ENCODE data around the gene F8.

Gene F8

GRCh38 chrX:154813801-154814200 lies 208.7 kb downstream of the F8 start:
- DNase-seq (ENCODE audit: low spot score), result no peak

- no peak for DNase-seq (ENCODE audit: low spot score)
Measured at GRCh38 chrX:154812341-154813101, 210.0 kb downstream of the F8 start.

DNA sequence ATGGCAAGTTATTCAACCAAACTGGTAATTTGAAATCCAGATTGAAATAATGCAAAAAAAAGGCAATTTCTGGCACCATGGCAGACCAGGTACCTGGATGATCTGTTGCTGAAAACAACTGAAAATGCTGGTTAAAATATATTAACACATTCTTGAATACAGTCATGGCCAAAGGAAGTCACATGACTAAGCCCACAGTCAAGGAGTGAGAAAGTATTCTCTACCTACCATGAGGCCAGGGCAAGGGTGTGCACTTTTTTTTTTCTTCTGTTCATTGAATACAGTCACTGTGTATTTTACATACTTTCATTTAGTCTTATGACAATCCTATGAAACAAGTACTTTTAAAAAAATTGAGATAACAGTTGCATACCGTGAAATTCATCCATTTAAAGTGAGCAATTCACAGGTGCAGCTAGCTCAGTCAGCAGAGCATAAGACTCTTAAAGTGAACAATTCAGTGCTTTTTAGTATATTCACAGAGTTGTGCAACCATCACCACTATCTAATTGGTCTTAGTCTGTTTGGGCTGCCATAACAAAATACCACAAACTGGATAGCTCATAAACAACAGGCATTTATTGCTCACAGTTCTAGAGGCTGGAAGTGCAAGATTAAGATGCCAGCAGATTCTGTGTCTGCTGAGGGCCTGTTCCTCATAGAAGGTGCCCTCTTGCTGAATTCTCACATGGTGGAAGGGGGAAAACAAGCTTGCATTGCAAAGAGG lies 212.4 kb downstream of the F8 start:
- DNase-seq (ENCODE audit: low spot score), result no peak

DNA sequence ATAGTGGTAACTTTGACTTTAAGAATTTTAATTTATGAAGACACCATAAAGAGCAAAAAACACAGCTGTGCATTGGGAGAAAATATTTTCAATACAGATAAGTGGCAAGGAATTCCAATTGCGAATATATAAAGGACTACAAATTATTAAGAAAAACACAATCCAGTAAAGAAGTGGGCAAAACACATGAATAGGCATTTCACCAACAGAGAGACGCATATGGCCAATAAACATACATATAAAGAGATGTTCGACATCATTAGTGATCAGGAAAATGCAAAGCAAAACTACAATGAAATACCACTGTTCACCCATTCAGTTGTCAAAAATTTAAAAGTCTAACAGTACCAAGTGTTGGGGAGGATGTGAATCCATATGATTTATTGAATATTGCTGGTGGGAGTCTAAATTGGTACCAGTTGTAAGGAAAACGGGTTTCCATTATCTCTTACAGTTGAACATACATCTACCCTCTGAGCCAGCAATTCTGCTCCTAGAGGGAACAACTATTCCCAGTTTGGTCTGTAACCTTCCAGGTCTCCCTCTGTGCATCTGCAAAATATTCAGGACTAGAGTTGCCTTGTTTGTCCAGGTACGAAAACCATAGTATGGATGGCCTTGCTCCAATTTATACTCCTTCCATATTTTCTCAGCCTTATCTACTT lies 215.6 kb downstream of the F8 start:
- no peak for DNase-seq (ENCODE audit: low spot score)

GRCh38 chrX:154805696-154806091 lies 216.8 kb downstream of the F8 start:
- DNase-seq (ENCODE audit: low spot score), result no peak

- peak; percentile 74 for DNase-seq (ENCODE audit: low spot score)
Measured at GRCh38 chrX:154804957-154805695, 217.4 kb downstream of the F8 start, which contains the start of gene MPP1. Gene MPP1 (minus strand): TSS chrX:154805485. CDS start chrX:154805373, 112 bp downstream.

GRCh38 chrX:154804261-154804956 lies 218.1 kb downstream of the F8 start:
- no peak for DNase-seq (ENCODE audit: low spot score)

DNA sequence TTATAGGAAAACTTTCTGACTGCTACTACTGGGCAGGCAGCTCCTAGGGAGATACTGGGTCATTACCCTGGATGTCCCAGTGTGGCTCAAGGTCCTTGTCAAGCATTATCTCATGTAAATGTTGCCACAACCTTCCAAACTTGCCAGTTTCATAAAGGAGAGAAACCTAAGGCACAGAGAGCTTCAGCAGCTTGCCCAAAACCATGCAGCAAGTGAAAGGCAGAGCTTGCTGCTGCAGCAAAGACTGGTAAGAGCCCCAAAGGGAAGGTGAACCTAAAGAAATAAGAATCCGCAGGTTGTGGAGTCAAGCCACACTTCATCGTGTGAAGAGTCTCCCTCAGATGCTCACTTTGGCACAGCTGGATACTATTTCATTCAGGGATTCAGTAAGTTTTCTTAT lies 219.6 kb downstream of the F8 start:
- DNase-seq (ENCODE audit: low spot score), result no peak

DNA sequence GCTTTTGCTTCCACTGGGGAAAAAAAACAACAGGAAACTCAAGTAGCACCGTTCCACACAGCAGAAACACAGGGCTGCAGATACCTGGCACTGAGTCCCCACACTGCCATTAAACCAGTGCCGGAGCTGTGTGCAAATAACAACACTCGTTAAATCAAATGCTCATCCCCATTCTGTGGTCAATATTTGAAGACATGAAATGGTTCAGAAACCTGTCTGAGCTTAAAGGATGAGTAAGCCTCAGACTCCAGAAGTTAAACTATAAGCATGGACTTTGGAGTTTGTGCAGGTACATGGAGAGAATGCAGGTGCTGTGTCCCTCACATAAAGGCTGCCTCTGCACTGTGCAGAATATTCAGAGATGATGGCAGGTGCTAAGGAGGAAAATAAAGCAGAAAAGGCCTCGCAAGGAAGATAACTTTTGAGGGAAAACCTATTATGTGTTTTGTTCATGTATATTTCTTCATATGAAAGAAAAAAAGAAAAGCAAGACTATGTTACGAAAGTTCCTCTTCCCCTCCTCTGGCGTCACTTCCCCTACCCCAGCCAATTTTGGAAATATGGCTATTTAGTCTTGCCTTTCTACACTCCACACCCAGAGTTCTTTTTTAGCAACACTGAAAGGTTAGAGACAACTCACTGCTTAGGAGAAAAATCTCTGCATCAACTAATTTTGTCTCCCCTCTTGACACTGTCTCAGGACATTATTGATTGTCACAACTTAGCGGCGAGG lies 221.9 kb downstream of the F8 start:
- DNase-seq (ENCODE audit: low spot score), result no peak

DNA sequence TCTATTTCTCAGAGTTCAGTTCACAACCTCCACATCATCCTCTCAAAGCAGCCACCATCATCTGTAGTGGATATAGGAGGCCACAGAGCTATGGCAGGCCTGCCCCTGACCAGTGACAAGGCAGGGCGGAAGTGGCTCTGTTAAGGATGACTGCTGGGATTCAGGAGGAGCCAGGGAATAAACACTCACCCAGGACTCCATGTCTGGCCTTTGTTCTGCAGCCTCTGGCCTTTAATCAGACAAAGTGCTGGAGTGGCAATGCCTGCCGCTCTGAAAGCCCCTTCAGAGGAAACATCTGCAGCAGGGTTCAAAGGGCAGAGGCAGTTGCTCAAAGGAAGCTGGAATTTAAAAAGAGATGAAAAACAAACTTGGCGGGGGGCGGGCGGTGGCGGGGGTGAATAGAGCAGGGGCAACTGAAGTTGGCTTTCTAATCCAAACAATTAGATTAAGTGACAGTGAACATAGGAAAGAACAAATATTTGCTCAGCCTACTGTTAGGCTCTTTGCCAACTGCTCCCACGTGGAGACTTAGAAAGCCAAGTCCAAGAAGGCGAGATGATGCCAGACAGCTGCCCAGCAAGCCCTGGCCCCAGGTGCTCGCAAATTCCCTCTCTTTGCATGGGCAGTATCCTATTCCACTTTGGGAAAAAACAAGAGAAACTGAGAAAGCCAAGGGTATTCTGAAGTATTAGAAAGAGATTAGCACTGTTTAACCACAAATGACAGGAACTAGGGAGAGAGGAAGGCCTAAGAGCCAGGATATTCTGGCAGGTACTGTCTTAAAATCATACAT lies 222.8 kb downstream of the F8 start:
- no peak for DNase-seq (ENCODE audit: low spot score)

DNA sequence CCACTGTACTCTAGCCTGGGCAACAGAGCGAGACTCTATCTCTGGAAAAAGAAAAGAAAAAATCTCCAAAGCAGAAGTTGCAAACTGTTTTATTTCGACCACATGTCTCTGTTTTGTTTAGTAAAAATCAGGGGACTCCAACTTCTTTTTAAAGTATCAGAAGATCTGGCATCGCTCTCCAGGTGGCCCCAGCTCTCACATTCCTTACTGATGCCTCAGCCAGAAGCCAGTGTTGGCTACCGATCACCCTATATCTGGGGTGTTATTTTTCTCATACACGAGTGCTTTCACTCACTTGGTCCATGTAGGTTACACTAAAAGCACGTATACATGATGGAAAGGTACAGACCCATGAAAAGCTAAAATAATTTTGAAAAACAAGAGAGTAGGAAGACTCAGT lies 225.5 kb downstream of the F8 start:
- no peak for DNase-seq (ENCODE audit: low spot score)

DNA sequence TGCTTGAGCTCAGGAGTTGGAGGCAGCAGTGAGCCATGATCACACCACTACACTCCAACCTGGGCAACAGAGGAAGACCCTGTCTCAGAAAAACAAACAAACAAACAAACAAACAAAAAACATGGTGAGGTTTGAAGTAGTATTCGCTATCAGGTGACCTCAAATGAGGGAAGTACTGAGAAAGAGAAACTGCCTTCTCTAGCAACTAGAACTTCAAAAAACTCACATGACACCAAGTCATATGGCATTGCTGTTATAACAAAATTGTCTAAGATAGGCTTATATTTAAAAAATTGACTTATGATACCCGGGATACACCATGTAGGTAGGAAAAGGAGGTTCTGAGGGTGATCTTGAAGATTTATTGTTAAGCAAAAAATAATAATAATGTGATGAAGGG lies 227.5 kb downstream of the F8 start:
- no peak for DNase-seq (ENCODE audit: low spot score)

DNA sequence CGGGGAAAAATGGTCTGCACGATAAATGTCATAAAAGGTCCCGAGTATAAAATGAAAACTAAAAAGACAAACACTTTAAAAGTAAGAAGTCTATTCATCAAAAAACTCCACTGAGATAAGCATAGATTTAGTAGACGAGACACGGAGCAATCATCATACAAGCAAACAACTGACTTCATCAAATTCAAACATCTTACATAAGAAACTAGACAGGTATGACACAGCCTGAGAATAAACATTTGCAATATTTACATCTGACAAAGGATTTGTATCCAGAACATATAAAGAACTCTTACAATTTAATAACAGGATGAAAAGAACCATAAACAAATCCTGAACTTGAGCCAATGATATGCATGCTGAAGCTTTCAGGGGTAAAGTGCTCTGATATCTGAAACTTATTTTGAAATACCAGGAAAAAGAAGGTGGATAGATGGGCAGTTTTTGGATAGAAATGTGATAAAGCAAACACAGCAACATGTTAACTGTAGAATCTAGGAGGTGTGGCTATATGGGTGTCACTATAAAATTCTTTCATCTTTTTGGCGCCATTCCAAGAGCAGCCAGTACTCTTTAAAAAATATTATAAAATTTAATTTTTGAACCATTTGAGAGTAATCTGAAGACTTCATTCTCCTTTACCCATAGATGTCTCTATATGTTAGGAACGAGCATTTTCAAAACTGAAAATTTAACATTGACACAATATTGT lies 229.3 kb downstream of the F8 start:
- no peak for DNase-seq (ENCODE audit: low spot score)

DNA sequence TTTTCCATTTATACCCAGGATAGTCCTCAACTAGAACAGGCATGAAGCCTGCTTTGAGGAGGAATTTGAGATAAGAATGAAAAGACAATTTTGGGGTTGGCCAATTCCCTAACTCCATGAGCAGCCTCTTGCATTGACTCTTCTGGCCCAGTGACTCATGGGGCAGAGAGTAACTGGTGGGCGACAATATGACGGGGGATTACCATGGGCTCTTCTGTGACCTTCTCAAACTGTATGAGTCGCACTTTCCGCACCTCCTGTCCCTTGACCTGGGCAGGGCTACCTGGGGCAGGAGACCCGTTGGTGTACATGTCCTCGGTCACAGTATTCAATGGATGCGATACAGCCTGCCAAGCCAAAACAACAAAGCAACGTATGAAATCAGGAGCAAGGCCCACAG lies 230.6 kb downstream of the F8 start:
- DNase-seq (ENCODE audit: low spot score), result no peak

- no peak for DNase-seq (ENCODE audit: low spot score)
Measured at GRCh38 chrX:154791467-154791866, 231.1 kb downstream of the F8 start.
